Measurements from ENCODE around the gene ZCWPW2.

ZCWPW2 gene

GRCh38 chr3:28348629-28349468, at the start of gene ZCWPW2, which contains the start of gene AZI2:
Gene ZCWPW2, plus strand, starts transcription at chr3:28348721. Its CDS starts 64,348 bp downstream, at chr3:28413069.
Gene AZI2, minus strand, starts transcription at chr3:28348824. Its CDS starts 8,207 bp downstream, at chr3:28340617.
- peak; percentile 92 for DNase-seq (ENCODE audit: low read depth)

GRCh38 chr3:28299705-28300104, 48.8 kb upstream of the ZCWPW2 start:
- DNase-seq (ENCODE audit: low read depth), result no peak

GRCh38 chr3:28300345-28300962, 48.1 kb upstream of the ZCWPW2 start:
- DNase-seq (ENCODE audit: low read depth), result no peak

GRCh38 chr3:28301688-28302087, 46.8 kb upstream of the ZCWPW2 start:
- no peak for DNase-seq (ENCODE audit: low read depth)

- DNase-seq (ENCODE audit: low read depth), result no peak
These were observed 40.3 kb upstream of the ZCWPW2 start for GRCh38 chr3:28308196-28308595.

GRCh38 chr3:28315711-28316110, 32.8 kb upstream of the ZCWPW2 start:
- DNase-seq (ENCODE audit: low read depth), result no peak

GRCh38 chr3:28316226-28316625, 32.3 kb upstream of the ZCWPW2 start:
- no peak for DNase-seq (ENCODE audit: low read depth)

- peak; percentile 14 for DNase-seq (ENCODE audit: low read depth)
These were observed 31.0 kb upstream of the ZCWPW2 start for GRCh38 chr3:28317438-28318022.

GRCh38 chr3:28320981-28321380, 27.5 kb upstream of the ZCWPW2 start:
- no peak for DNase-seq (ENCODE audit: low read depth)

GRCh38 chr3:28322464-28322863, 26.1 kb upstream of the ZCWPW2 start:
- no peak for DNase-seq (ENCODE audit: low read depth)

GRCh38 chr3:28326458-28326926, 22.0 kb upstream of the ZCWPW2 start:
- DNase-seq (ENCODE audit: low read depth), result no peak

GRCh38 chr3:28328188-28329151, 20.1 kb upstream of the ZCWPW2 start:
- no peak for DNase-seq (ENCODE audit: low read depth)

GRCh38 chr3:28334552-28334951, 14.0 kb upstream of the ZCWPW2 start:
- DNase-seq (ENCODE audit: low read depth), result no peak

- no peak for DNase-seq (ENCODE audit: low read depth)
These were observed 13.3 kb upstream of the ZCWPW2 start for GRCh38 chr3:28335246-28335645.

GRCh38 chr3:28337230-28337629, 11.3 kb upstream of the ZCWPW2 start:
- DNase-seq (ENCODE audit: low read depth), result no peak

- no peak for DNase-seq (ENCODE audit: low read depth)
These were observed 5.4 kb upstream of the ZCWPW2 start for GRCh38 chr3:28343144-28343543.

GRCh38 chr3:28345690-28346089, 2.8 kb upstream of the ZCWPW2 start:
- no peak for DNase-seq (ENCODE audit: low read depth)

- peak; percentile 57 for DNase-seq (ENCODE audit: low read depth)
These were observed 902 bp upstream of the ZCWPW2 start for GRCh38 chr3:28347374-28348264.

- DNase-seq (ENCODE audit: low read depth), result no peak
These were observed 274 bp upstream of the ZCWPW2 start for GRCh38 chr3:28348265-28348628.

- no peak for DNase-seq (ENCODE audit: low read depth)
These were observed 1.0 kb downstream of the ZCWPW2 start for GRCh38 chr3:28349469-28350000.

All from GM04504 (cell line).